OCI-LY7 (cell line): ENCODE measurements around the gene C1orf159. TPM values are rescaled to one million over a fixed set of nuclear protein-coding genes. Genes with fewer than 3 reads are reported as not detected.
A peak's percentile ranks its signal among the peaks of the same experiment; 100 is the strongest.

ENCODE experiments used
- BruUV-seq: library from RNA; stranded (reverse); fragments of 400-500 nt; replicated peaks from 2 replicates; lab custom pipeline; 2021; lab: Mats Ljungman, UMichigan
- CTCF ChIA-PET: fragments of 300-600 bp; sonication (Branson Sonifier 250); formaldehyde crosslinking; loops from one replicate; lab custom pipeline; 2022; ENCODE audit warnings: antibody characterized with exemption; ENCODE audit not compliant: unreplicated experiment; lab: Charles Lee
- POLR2A ChIA-PET: fragments of 300-600 bp; sonication (Branson Sonifier 250); formaldehyde crosslinking; loops from one replicate; lab custom pipeline; 2022; ENCODE audit warnings: antibody characterized with exemption; lab: Charles Lee
- DNase-seq: peaks from one replicate; pipeline ENCODE4 v3.0.0-alpha.2; 2015; ENCODE audit warnings: low spot score
- H2AFZ ChIP-seq: fragments of 200-600 bp; sonication (generic), shearing (Covaris generic); 2 replicates; pipeline ENCODE4 v1.6.1; 2014; ENCODE audit warnings: mild to moderate bottlenecking, antibody characterized with exemption, low read length, moderate library complexity
- H3K27ac ChIP-seq: fragments of 200-600 bp; sonication (generic); 2 replicates; pipeline ENCODE4 v1.5.1; 2014; ENCODE audit warnings: mixed run types, low read depth, mild to moderate bottlenecking, moderate library complexity, low read length, inconsistent platforms; ENCODE audit not compliant: poor library complexity, severe bottlenecking
- H3K36me3 ChIP-seq: fragments of 200-600 bp; sonication (generic); 2 replicates; pipeline ENCODE4 v1.6.1; 2014; ENCODE audit warnings: mild to moderate bottlenecking, antibody characterized with exemption, low read length, moderate library complexity, mixed read lengths; ENCODE audit not compliant: insufficient read depth
- H3K4me1 ChIP-seq: fragments of 200-600 bp; sonication (generic); 2 replicates; pipeline ENCODE4 v1.5.1; 2014; ENCODE audit warnings: mild to moderate bottlenecking, low read length; ENCODE audit not compliant: insufficient read depth, poor library complexity, severe bottlenecking
- H3K4me2 ChIP-seq: fragments of 200-600 bp; sonication (generic); 2 replicates; pipeline ENCODE4 v1.6.1; 2014; ENCODE audit warnings: mild to moderate bottlenecking, low read length
- H3K4me3 ChIP-seq: fragments of 200-600 bp; sonication (generic); 2 replicates; pipeline ENCODE4 v1.5.1; 2014; ENCODE audit warnings: mild to moderate bottlenecking, low read depth, low read length; ENCODE audit not compliant: poor library complexity, severe bottlenecking
- H3K79me2 ChIP-seq: fragments of 200-600 bp; sonication (generic); 2 replicates; pipeline ENCODE4 v1.6.1; 2016; ENCODE audit warnings: low read depth, mild to moderate bottlenecking, low read length, moderate library complexity, mixed read lengths; ENCODE audit not compliant: insufficient read depth
- H3K9me2 ChIP-seq: fragments of 200-600 bp; sonication (generic); 2 replicates; pipeline ENCODE4 v1.6.1; 2016; ENCODE audit warnings: mild to moderate bottlenecking, low read length, mixed read lengths; ENCODE audit not compliant: insufficient read depth
- H3K9me3 ChIP-seq: fragments of 200-600 bp; sonication (generic); 2 replicates; pipeline ENCODE4 v1.6.1; 2014; ENCODE audit warnings: mild to moderate bottlenecking, mixed run types, low read length, mixed read lengths
- H4K20me1 ChIP-seq: fragments of 200-600 bp; sonication (generic); 2 replicates; pipeline ENCODE4 v1.6.1; 2014; ENCODE audit warnings: mild to moderate bottlenecking, antibody characterized with exemption, low read length, moderate library complexity, mixed read lengths; ENCODE audit not compliant: insufficient read depth
- CTCF ChIP-seq: fragments of 200-600 bp; sonication (generic); conservative IDR thresholded peaks from 2 replicates; pipeline ENCODE4 v1.5.1; 2014; ENCODE audit warnings: mild to moderate bottlenecking, antibody characterized with exemption, low read length, moderate library complexity, mixed read lengths
- EZH2phosphoT487 ChIP-seq: fragments of 200-600 bp; sonication (generic); IDR thresholded peaks from 2 replicates; pipeline ENCODE4 v1.6.1; 2018; ENCODE audit warnings: low read depth, borderline replicate concordance, mild to moderate bottlenecking, mixed run types, antibody characterized with exemption, low read length, moderate library complexity, mixed read lengths
- intact Hi-C: fragments of 100-400 bp; cut with micrococcal nuclease; formaldehyde crosslinking; loops from one replicate; pipeline ENCODE4 v1.10.0; 2022; ENCODE audit not compliant: unreplicated experiment
- total RNA-seq, 2 experiments: library from RNA; depleted of rRNA in 1 of 2; stranded (reverse); fragments of >200 nt in 1 of 2; shearing (Covaris generic) in 1 of 2; gene quantifications; 2 replicates each; pipeline ENCODE4 v1.2.3, GENCODE V29; 2014 to 2022

The C1orf159 gene
- total RNA-seq, 2 experiments from 2014 or later, result 24.5 to 27.6 TPM

DNA sequence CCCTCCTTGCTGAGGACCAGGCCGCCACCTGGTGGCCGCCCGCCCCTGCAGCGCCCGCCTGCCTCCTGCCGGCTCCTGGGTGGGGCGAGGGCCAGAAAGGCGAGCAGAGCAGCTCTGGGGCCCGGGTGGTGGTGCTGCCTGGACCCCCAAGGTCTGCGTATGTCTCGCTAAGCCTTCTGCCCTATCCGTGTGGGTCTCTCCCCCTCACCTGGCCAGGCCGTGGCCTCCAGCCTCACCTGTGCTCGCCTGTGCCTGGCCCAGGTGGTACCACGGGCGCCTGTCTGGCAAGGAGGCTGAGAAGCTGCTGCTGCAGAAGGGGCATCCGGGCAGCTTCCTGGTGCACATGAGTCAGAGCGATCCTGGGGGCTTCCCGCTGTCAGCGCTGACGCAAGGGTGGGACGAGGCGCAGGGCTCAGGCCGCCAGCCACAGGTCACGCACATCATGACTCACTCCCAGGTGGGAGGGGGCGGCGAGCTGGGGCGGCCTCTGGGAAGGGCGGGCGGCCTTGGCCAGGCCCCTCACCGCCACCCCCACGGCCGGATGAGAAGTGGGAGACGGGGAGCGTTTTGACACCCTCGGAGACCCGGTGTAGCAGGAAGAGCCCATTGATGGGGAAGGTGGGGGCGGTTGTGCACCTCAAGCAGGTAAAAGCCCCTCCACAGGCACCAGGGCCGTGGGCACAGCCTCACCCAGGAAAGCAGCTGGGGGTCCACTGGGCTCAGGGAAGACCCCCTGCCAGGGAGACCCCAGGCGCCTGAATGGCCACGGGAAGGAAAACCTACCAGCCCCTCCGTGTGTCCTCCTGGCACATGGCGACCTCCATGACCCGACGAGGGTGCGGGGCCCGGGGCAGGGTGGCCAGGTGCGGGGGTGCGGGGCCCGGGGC lies 51.7 kb downstream of the C1orf159 start:
- no TSS peak for BruUV-seq
- H3K79me2 ChIP-seq, result no peaks in the 10 kb centered on the region
- no peaks in the 10 kb centered on the region for H4K20me1 ChIP-seq
- intact Hi-C loops, result loop anchor here (1.0 to 5.0 kb wide), 3 partner anchors 31 to 80 kb away; no protein-coding TSS in a partner anchor
- no peaks in the 10 kb centered on the region for H3K36me3 ChIP-seq
- no peak overlapping the region for H3K4me3 ChIP-seq
- no peaks in the 10 kb centered on the region for H3K9me2 ChIP-seq
- no peak overlapping the region for H2AFZ ChIP-seq
- CTCF ChIA-PET, result interaction anchor here (0.5 to 1.4 kb wide), 3 partner anchors 31 to 141 kb away, joined by 3 to 5 read pairs (median 4); partner anchors contain the start of gene ISG15
- peak; percentile 70 for DNase-seq
- no peaks in the 10 kb centered on the region for H3K9me3 ChIP-seq
- TF ChIP-seq EZH2phosphoT487, result no peak
- TF ChIP-seq CTCF, result peak; percentile 86
- H3K4me1 ChIP-seq, result peaks cover 13% of the 10 kb centered on the region
- no peak overlapping the region for H3K27ac ChIP-seq
- H3K4me2 ChIP-seq, result peak overlapping the region; percentile 8; the same call in 1 of the 2 replicates
- POLR2A ChIA-PET, result no interaction called here

GRCh38 chr1:1063261-1063944 lies 52.5 kb downstream of the C1orf159 start:
- Histone ChIP-seq H3K4me2 (no peak overlapping the region), H3K27ac (no peak overlapping the region), H3K4me3 (no peak overlapping the region), H3K36me3 (no peaks in the 10 kb centered on the region), H3K79me2 (no peaks in the 10 kb centered on the region), H3K4me1 (peaks cover 17% of the 10 kb centered on the region), H3K9me2 (no peaks in the 10 kb centered on the region), H2AFZ (no peak overlapping the region), H3K9me3 (no peaks in the 10 kb centered on the region), H4K20me1 (no peaks in the 10 kb centered on the region)
- no peak for DNase-seq
- ChIA-PET CTCF (interaction anchor here (0.5 to 1.4 kb wide), 3 partner anchors 31 to 142 kb away, joined by 3 to 5 read pairs (median 4); partner anchors contain the start of gene ISG15), POLR2A (no interaction called here)
- intact Hi-C loops, result loop anchor here (1.0 to 5.0 kb wide), 2 partner anchors 46 to 79 kb away; no protein-coding TSS in a partner anchor
- no peak for TF ChIP-seq CTCF
- no peak for TF ChIP-seq EZH2phosphoT487
- BruUV-seq, result no TSS peak
